Liver (tissue), 9 donors: ENCODE measurements around the gene TUB. TPM values are rescaled to one million over a fixed set of nuclear protein-coding genes. Genes with fewer than 3 reads are reported as not detected.

Experiments used
- DNase-seq: peaks from one replicate; pipeline ENCODE4 v3.0.0-alpha.2; 2017; ENCODE audit warnings: low spot score
- H3K27ac ChIP-seq, 2 donors: one replicate each; pipeline ENCODE4 v1.7.0; 2013; ENCODE audit warnings: inconsistent platforms in 2 of 2, low read length in 2 of 2, control low read depth in 1 of 2, low read depth in 1 of 2, mild to moderate bottlenecking in 1 of 2
- H3K27me3 ChIP-seq, 4 donors: one replicate each; pipeline versions ENCODE4 v1.6.1 to v1.7.0; 2013; ENCODE audit warnings: low read length in 3 of 4, inconsistent platforms in 1 of 4, mild to moderate bottlenecking in 1 of 4, moderate library complexity in 1 of 4; ENCODE audit not compliant: control insufficient read depth in 4 of 4, insufficient read depth in 4 of 4
- H3K36me3 ChIP-seq, 4 donors: one replicate each; pipeline versions ENCODE4 v1.6.1 to v1.7.0; 2013; ENCODE audit warnings: low read length in 3 of 4, mild to moderate bottlenecking in 3 of 4, low read depth in 1 of 4, moderate library complexity in 1 of 4; ENCODE audit not compliant: control insufficient read depth in 4 of 4, insufficient read depth in 3 of 4
- H3K4me1 ChIP-seq, 4 donors: one replicate each; pipeline versions ENCODE4 v1.6.1 to v1.7.0; 2013; ENCODE audit warnings: low read length in 3 of 4, mild to moderate bottlenecking in 3 of 4, moderate library complexity in 1 of 4; ENCODE audit not compliant: control insufficient read depth in 4 of 4, insufficient read depth in 4 of 4
- H3K4me3 ChIP-seq, 3 donors: one replicate each; pipeline versions ENCODE4 v1.6.1 to v1.7.0; 2013; ENCODE audit warnings: low read length in 3 of 3, control low read depth in 1 of 3, low read depth in 1 of 3, mild to moderate bottlenecking in 1 of 3
- H3K9ac ChIP-seq, 2 donors: one replicate each; pipeline ENCODE4 v1.7.0; 2013; ENCODE audit warnings: low read length in 2 of 2, mild to moderate bottlenecking in 2 of 2, moderate library complexity in 2 of 2, control low read depth in 1 of 2, low read depth in 1 of 2
- H3K9me3 ChIP-seq, 4 donors: one replicate each; pipeline versions ENCODE4 v1.6.1 to v1.7.0; 2013; ENCODE audit warnings: low read length in 3 of 4; ENCODE audit not compliant: control insufficient read depth in 4 of 4
- EGR1 ChIP-seq, 2 donors: IDR thresholded peaks; 2 replicates each; pipeline ENCODE4 v1.6.1; 2016 to 2018; ENCODE audit warnings: antibody characterized with exemption in 2 of 2, low read depth in 2 of 2
- FOXA1 ChIP-seq: IDR thresholded peaks from 2 replicates; pipeline ENCODE4 v1.6.1; 2016; ENCODE audit warnings: antibody characterized with exemption
- FOXA2 ChIP-seq: IDR thresholded peaks from 2 replicates; pipeline ENCODE4 v1.6.1; 2016; ENCODE audit warnings: antibody characterized with exemption
- GABPA ChIP-seq, 2 donors: IDR thresholded peaks in 1 of 2; conservative IDR thresholded peaks in 1 of 2; 2 replicates each; pipeline ENCODE4 v1.6.1; 2016; ENCODE audit warnings: antibody characterized with exemption in 2 of 2, mild to moderate bottlenecking in 1 of 2, moderate library complexity in 1 of 2
- HNF4A ChIP-seq, 2 donors: conservative IDR thresholded peaks; 2 replicates each; pipeline ENCODE4 v1.6.1; 2016; ENCODE audit warnings: antibody characterized with exemption in 2 of 2, mild to moderate bottlenecking in 2 of 2
- HNF4G ChIP-seq: IDR thresholded peaks from 2 replicates; pipeline ENCODE4 v1.6.1; 2016; ENCODE audit warnings: antibody characterized with exemption
- NR2F2 ChIP-seq: IDR thresholded peaks from 2 replicates; pipeline ENCODE4 v1.6.1; 2016; ENCODE audit warnings: antibody characterized with exemption
- RAD21 ChIP-seq, 2 donors: IDR thresholded peaks; 2 replicates each; pipeline ENCODE4 v1.6.1; 2016; ENCODE audit warnings: antibody characterized with exemption in 2 of 2, mild to moderate bottlenecking in 2 of 2
- RXRA ChIP-seq, 2 donors: IDR thresholded peaks; 2 replicates each; pipeline ENCODE4 v1.6.1; 2017 to 2018; ENCODE audit warnings: antibody characterized with exemption in 2 of 2, mild to moderate bottlenecking in 1 of 2
- TAF1 ChIP-seq: conservative IDR thresholded peaks from 2 replicates; pipeline ENCODE4 v1.6.1; 2016; ENCODE audit warnings: antibody characterized with exemption, mild to moderate bottlenecking
- YY1 ChIP-seq: IDR thresholded peaks from 2 replicates; pipeline ENCODE4 v1.6.1; 2016; ENCODE audit warnings: antibody characterized with exemption, mild to moderate bottlenecking
- WGBS: extraction: QIAGEN DNeasy Blood & Tissue Kit; methylation state at CpG from one replicate; pipeline ENCODE4 v1.1.7; 2013; 5-methylcytosine and 5-hydroxymethylcytosine counted together
- polyA plus RNA-seq, 2 donors: library from polyadenylated mRNA; stranded (reverse) in 1 of 2; unstranded in 1 of 2; fragments of 200-250 nt in 1 of 2; fragments of >200 nt in 1 of 2; fragmentation: Nextera tagmentation in 1 of 2; extraction: Ambion mirVana in 1 of 2; gene quantifications; one replicate each; pipeline versions ENCODE4 v1.2.1 to v1.2.3, GENCODE V29; 2013 to 2015
- total RNA-seq, 2 donors: library from RNA; depleted of rRNA; stranded (reverse); fragments of >200 nt; gene quantifications; one replicate each; pipeline ENCODE4 v1.2.3, GENCODE V29; 2014
- TF ChIP-seq, protein P1 (sequence below): IDR thresholded peaks from 2 replicates; pipeline ENCODE4 v1.6.1; 2016; ENCODE audit warnings: antibody characterized with exemption, mild to moderate bottlenecking
- TF ChIP-seq, protein P2 (sequence below): IDR thresholded peaks from 2 replicates; pipeline ENCODE4 v1.6.1; 2016; ENCODE audit warnings: antibody characterized with exemption
- TF ChIP-seq, protein P3 (sequence below): IDR thresholded peaks from 2 replicates; pipeline ENCODE4 v1.6.1; 2016; ENCODE audit warnings: antibody characterized with exemption
- TF ChIP-seq, protein P4 (sequence below): IDR thresholded peaks from 2 replicates; pipeline ENCODE4 v1.6.1; 2016; ENCODE audit warnings: antibody characterized with exemption
- TF ChIP-seq, protein P5 (sequence below): fragments of 150-350 bp; IDR thresholded peaks from 2 replicates; pipeline ENCODE4 v1.5.1; 2017; ENCODE audit warnings: improper control_type of control experiment, low read depth, low read length; ENCODE audit not compliant: missing input control
- donor health status: healthy.
- donor health status: healthy.
- donor health status: healthy.
- donor health status: healthy.
- donor health status: healthy.

Gene TUB
- total and polyA plus RNA-seq, 4 donors: 0.15 to 1.3 (median 0.66) TPM

DNA sequence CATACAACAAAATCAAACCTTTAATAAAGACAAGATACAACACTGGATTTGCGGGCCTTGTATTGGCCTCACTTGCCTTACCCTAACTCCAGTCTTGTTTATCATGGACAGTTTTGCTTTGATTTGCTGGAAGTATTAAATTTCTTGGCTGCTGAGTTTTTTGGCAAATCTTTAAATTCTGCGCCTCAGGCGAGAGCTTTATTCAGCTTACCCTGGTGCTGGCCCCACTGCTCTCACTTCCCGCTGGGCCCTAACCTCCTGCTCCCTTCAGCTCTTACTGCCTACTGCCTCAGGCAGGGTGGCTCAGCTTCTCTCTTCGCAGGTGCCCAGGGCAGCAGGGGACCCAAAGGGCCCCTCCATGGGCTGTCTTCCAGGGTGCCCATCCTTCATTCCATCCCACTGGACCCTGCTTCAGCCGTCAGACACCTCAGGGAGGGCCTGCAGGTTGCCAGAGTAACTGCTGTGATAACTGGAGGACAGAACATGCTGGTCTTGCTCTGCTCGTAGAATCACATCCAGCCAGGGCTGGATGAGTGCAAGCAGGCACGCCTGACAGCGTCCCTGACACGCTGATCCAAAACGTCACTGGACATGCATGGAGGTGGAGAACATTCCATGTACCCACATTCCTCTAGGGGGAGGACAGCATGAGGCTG is 45.7 kb upstream of the TUB start:
- Histone ChIP-seq H3K9ac (no peak overlapping the region), H3K4me1 (peaks cover 0 to 2% (median 0%) of the 10 kb centered on the region in 4 donors), H3K36me3 (no peaks in the 10 kb centered on the region), H3K4me3 (no peak overlapping the region), H3K27ac (no peak overlapping the region), H3K9me3 (no peaks in the 10 kb centered on the region), H3K27me3 (no peaks in the 10 kb centered on the region)
- DNase-seq: no peak
- WGBS: 79% methylated on average over 11 of the region's 11 CpGs
- TF ChIP-seq RAD21 (IDR thresholded peaks at IDR 0.05) (no peak), EGR1 (IDR thresholded peaks at IDR 0.05; ENCODE audit: low read depth in 2 of 2) (no peak), NR2F2 (no peak), FOXA1 (no peak), GABPA (IDR thresholded peaks at IDR 0.05 in 1 of 2, conservative IDR thresholded peaks at IDR 0.05 in 1 of 2) (no peak), HNF4A (conservative IDR thresholded peaks at IDR 0.05) (no peak), TAF1 (no peak), HNF4G (no peak), RXRA (IDR thresholded peaks at IDR 0.05) (no peak), FOXA2 (no peak), YY1 (no peak)
- TF ChIP-seq, protein P1, sequence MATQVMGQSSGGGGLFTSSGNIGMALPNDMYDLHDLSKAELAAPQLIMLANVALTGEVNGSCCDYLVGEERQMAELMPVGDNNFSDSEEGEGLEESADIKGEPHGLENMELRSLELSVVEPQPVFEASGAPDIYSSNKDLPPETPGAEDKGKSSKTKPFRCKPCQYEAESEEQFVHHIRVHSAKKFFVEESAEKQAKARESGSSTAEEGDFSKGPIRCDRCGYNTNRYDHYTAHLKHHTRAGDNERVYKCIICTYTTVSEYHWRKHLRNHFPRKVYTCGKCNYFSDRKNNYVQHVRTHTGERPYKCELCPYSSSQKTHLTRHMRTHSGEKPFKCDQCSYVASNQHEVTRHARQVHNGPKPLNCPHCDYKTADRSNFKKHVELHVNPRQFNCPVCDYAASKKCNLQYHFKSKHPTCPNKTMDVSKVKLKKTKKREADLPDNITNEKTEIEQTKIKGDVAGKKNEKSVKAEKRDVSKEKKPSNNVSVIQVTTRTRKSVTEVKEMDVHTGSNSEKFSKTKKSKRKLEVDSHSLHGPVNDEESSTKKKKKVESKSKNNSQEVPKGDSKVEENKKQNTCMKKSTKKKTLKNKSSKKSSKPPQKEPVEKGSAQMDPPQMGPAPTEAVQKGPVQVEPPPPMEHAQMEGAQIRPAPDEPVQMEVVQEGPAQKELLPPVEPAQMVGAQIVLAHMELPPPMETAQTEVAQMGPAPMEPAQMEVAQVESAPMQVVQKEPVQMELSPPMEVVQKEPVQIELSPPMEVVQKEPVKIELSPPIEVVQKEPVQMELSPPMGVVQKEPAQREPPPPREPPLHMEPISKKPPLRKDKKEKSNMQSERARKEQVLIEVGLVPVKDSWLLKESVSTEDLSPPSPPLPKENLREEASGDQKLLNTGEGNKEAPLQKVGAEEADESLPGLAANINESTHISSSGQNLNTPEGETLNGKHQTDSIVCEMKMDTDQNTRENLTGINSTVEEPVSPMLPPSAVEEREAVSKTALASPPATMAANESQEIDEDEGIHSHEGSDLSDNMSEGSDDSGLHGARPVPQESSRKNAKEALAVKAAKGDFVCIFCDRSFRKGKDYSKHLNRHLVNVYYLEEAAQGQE: no peak

DNA sequence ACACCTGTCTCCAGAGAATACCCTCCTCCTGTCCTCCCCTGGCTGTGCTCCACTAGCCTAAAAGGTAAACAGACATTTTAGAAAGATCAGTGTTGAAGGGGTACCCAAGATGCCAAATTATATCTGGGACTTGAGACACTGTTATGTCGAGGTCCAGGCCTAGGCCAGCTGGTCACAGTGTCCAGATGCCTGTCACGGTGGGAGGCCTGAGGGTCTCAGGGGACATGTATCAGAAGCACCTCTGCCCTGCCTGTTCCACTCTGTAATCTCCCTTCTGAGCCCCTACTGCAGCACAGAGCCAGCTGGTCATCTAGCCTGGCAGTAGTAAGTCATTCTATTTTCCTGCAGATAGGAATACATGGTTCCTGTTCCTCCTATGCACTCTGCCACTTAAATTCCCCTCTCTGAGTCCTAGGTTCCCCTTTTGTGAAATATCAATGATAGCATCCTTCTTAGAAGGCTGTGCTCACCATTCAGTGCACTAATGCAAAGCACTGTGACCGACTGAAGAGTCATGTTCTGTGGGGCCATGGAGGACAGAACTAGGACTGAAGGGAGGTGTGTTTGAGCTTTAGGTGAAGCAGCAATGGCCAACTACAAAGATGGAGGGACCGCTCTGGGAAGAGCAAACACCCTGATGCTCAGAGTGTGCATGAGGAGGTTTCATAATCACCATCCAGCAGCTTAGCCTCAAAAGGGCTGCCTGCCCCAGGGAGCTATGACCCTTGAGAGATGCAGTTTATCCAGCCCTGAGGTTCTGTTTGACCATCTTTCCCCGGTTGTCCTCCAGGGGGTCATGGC is 44.8 kb upstream of the TUB start:
- Histone ChIP-seq H3K27ac (no peak overlapping the region), H3K4me1 (peaks cover 0 to 2% (median 0%) of the 10 kb centered on the region in 4 donors), H3K36me3 (no peaks in the 10 kb centered on the region), H3K4me3 (no peak overlapping the region), H3K9me3 (no peaks in the 10 kb centered on the region), H3K27me3 (no peaks in the 10 kb centered on the region), H3K9ac (no peak overlapping the region)
- WGBS: 83% methylated on average over 5 of the region's 5 CpGs
- TF ChIP-seq RXRA (IDR thresholded peaks at IDR 0.05) (no peak), EGR1 (IDR thresholded peaks at IDR 0.05; ENCODE audit: low read depth in 2 of 2) (no peak), TAF1 (no peak), NR2F2 (no peak), HNF4G (no peak)
- TF ChIP-seq, protein P2, sequence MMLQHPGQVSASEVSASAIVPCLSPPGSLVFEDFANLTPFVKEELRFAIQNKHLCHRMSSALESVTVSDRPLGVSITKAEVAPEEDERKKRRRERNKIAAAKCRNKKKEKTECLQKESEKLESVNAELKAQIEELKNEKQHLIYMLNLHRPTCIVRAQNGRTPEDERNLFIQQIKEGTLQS: no peak
- TF ChIP-seq, protein P3, sequence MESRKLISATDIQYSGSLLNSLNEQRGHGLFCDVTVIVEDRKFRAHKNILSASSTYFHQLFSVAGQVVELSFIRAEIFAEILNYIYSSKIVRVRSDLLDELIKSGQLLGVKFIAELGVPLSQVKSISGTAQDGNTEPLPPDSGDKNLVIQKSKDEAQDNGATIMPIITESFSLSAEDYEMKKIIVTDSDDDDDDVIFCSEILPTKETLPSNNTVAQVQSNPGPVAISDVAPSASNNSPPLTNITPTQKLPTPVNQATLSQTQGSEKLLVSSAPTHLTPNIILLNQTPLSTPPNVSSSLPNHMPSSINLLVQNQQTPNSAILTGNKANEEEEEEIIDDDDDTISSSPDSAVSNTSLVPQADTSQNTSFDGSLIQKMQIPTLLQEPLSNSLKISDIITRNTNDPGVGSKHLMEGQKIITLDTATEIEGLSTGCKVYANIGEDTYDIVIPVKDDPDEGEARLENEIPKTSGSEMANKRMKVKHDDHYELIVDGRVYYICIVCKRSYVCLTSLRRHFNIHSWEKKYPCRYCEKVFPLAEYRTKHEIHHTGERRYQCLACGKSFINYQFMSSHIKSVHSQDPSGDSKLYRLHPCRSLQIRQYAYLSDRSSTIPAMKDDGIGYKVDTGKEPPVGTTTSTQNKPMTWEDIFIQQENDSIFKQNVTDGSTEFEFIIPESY: no peak
- TF ChIP-seq, protein P1: no peak
- TF ChIP-seq, protein P4, sequence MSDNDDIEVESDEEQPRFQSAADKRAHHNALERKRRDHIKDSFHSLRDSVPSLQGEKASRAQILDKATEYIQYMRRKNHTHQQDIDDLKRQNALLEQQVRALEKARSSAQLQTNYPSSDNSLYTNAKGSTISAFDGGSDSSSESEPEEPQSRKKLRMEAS: no peak
- TF ChIP-seq, protein P5, sequence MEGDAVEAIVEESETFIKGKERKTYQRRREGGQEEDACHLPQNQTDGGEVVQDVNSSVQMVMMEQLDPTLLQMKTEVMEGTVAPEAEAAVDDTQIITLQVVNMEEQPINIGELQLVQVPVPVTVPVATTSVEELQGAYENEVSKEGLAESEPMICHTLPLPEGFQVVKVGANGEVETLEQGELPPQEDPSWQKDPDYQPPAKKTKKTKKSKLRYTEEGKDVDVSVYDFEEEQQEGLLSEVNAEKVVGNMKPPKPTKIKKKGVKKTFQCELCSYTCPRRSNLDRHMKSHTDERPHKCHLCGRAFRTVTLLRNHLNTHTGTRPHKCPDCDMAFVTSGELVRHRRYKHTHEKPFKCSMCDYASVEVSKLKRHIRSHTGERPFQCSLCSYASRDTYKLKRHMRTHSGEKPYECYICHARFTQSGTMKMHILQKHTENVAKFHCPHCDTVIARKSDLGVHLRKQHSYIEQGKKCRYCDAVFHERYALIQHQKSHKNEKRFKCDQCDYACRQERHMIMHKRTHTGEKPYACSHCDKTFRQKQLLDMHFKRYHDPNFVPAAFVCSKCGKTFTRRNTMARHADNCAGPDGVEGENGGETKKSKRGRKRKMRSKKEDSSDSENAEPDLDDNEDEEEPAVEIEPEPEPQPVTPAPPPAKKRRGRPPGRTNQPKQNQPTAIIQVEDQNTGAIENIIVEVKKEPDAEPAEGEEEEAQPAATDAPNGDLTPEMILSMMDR: no peak
- no peak for DNase-seq
